HL-60 (cell line): ENCODE results near the gene CCDC61.

ENCODE experiments used
- CTCF ChIP-seq: IDR thresholded peaks from one replicate; pipeline ENCODE4 v1.5.1; 2011; ENCODE audit warnings: low read length, control low read depth, inconsistent platforms; ENCODE audit not compliant: insufficient read depth
- POLR2AphosphoS5 ChIP-seq: IDR thresholded peaks from 2 replicates; pipeline ENCODE4 v1.6.1; 2012; ENCODE audit warnings: low read depth
- REST ChIP-seq: IDR thresholded peaks from 2 replicates; pipeline ENCODE4 v1.6.1; 2012; ENCODE audit warnings: low read depth; ENCODE audit not compliant: insufficient replicate concordance

- TF ChIP-seq REST: no peak
- TF ChIP-seq CTCF: no peak
- no peak for TF ChIP-seq POLR2AphosphoS5
Observed at GRCh38 chr19:45999653-46000121, 4.4 kb downstream of the CCDC61 start.
